Motor neuron (in vitro differentiated cells): ENCODE measurements around the gene KSR2. TPM values are rescaled to one million over a fixed set of nuclear protein-coding genes. Genes with fewer than 3 reads are reported as not detected.

Experiments
- ATAC-seq, 8 experiments: fragments of 200-7000 bp; cut with Tn5 transposase; replicated peaks in 6 of 8; 2 replicates each; pipeline ENCODE4 v1.8.0; 2021; ENCODE audit warnings: mild to moderate bottlenecking in 8 of 8, moderate library complexity in 8 of 8
- H3K27ac ChIP-seq, 2 donors: fragments of 250-450 bp; sonication (Bioruptor Pico); 2 replicates each; pipeline ENCODE4 v1.9.0; 2021; ENCODE audit warnings: antibody characterized with exemption in 2 of 2, mild to moderate bottlenecking in 2 of 2, moderate library complexity in 1 of 2
- H3K4me1 ChIP-seq, 2 donors: fragments of 250-450 bp; sonication (Bioruptor Pico); replicated peaks in 1 of 2; 2 replicates each; pipeline ENCODE4 v1.6.1; 2021; ENCODE audit warnings: antibody characterized with exemption in 2 of 2, mild to moderate bottlenecking in 2 of 2, moderate library complexity in 1 of 2
- H3K4me3 ChIP-seq, 5 donors: fragments of 250-450 bp; sonication (Bioruptor Pico); 2 replicates each; pipeline ENCODE4 v1.9.0; 2021; ENCODE audit warnings: antibody characterized with exemption in 5 of 5, mild to moderate bottlenecking in 5 of 5, moderate library complexity in 4 of 5
- WGBS, 10 experiments: fragments of 450-650 bp; shearing (Covaris generic); methylation state at CpG; one replicate each; pipeline ENCODE4 v1.0.0; 2022; 5-methylcytosine and 5-hydroxymethylcytosine counted together
- in situ Hi-C, 9 experiments: fragments of 400-800 bp; cut with MboI; loops; one replicate each; pipeline ENCODE4 v1.15.0; 2021; ENCODE audit warnings: low sequenced_read_pairs in 9 of 9, low pct_unique_long_range_greater_than_20kb in 2 of 9; ENCODE audit not compliant: unreplicated experiment in 9 of 9
- total RNA-seq, 8 experiments: library from RNA; unstranded; fragments of 300-600 nt; gene quantifications; 2 replicates each; pipeline versions ENCODE4 v1.2.3 to v1.2.4, GENCODE V29; 2022

KSR2 gene
- total RNA-seq, 8 experiments from 2014 or later: 0.09 to 2.3 (median 1.0) TPM

GRCh38 chr12:117842220-117842619 lies 126.6 kb downstream of the KSR2 start:
- H3K27ac ChIP-seq: no peak overlapping the region
- 40 to 100% (median 67%) methylated on average over 1 to 2 of the region's 2 CpGs; no CpG with 5 or more reads in 6 of the 10 experiments for WGBS, 10 experiments
- no peak for ATAC-seq
- no peak overlapping the region for H3K4me3 ChIP-seq
- H3K4me1 ChIP-seq: no peaks in the 10 kb centered on the region
- in situ Hi-C loops: loop anchor here in 7 of 9 experiments (25.0 kb wide), 4 partner anchors 480 to 630 kb away; partner anchors contain the start of gene NOS1 (in 3 of the 7)

- no peak for ATAC-seq
- Histone ChIP-seq H3K4me3 (no peak overlapping the region), H3K4me1 (no peaks in the 10 kb centered on the region), H3K27ac (no peak overlapping the region)
- WGBS, 10 experiments: 0 to 100% (median 42%) methylated on average over 1 to 2 of the region's 3 CpGs; no CpG with 5 or more reads in 3 of the 10 experiments
- in situ Hi-C loops: loop anchor here in 8 of 9 experiments (10.0 to 25.0 kb wide), 5 partner anchors 473 to 625 kb away; partner anchors contain the start of gene NOS1 (in 6 of the 8)
These were observed 131.1 kb downstream of the KSR2 start for GRCh38 chr12:117837737-117838050.

GRCh38 chr12:117836999-117837736 lies 131.6 kb downstream of the KSR2 start:
- WGBS, 10 experiments: 0 to 19% (median 9%) methylated on average over 1 to 18 of the region's 22 CpGs
- Histone ChIP-seq H3K4me1 (no peaks in the 10 kb centered on the region), H3K4me3 (no peak overlapping the region), H3K27ac (no peak overlapping the region)
- peak; percentile 72 to 90 (median 78) for ATAC-seq
- in situ Hi-C loops: loop anchor here in 8 of 9 experiments (10.0 to 25.0 kb wide), 5 partner anchors 472 to 625 kb away; partner anchors contain the start of gene NOS1 (in 6 of the 8)

GRCh38 chr12:117836476-117836875 lies 132.3 kb downstream of the KSR2 start:
- H3K4me3 ChIP-seq: no peak overlapping the region
- 33 to 100% (median 83%) methylated on average over 2 to 5 of the region's 9 CpGs; no CpG with 5 or more reads in 4 of the 10 experiments for WGBS, 10 experiments
- H3K27ac ChIP-seq: no peak overlapping the region
- no peaks in the 10 kb centered on the region for H3K4me1 ChIP-seq
- no peak for ATAC-seq
- in situ Hi-C loops: loop anchor here in 8 of 9 experiments (10.0 to 25.0 kb wide), 5 partner anchors 472 to 624 kb away; partner anchors contain the start of gene NOS1 (in 6 of the 8)

- ATAC-seq: no peak
- H3K4me3 ChIP-seq: no peak overlapping the region
- WGBS, 10 experiments: 70 to 100% (median 92%) methylated on average over 1 to 3 of the region's 7 CpGs; no CpG with 5 or more reads in 3 of the 10 experiments
- no peaks in the 10 kb centered on the region for H3K4me1 ChIP-seq
- no peak overlapping the region for H3K27ac ChIP-seq
- in situ Hi-C loops: loop anchor here in 8 of 9 experiments (10.0 to 25.0 kb wide), 5 partner anchors 470 to 623 kb away; partner anchors contain the start of gene NOS1 (in 6 of the 8)
These were observed 133.6 kb downstream of the KSR2 start for GRCh38 chr12:117835156-117835555.

GRCh38 chr12:117832459-117833457 lies 136.0 kb downstream of the KSR2 start:
- Histone ChIP-seq H3K4me1 (no peaks in the 10 kb centered on the region), H3K27ac (no peak overlapping the region), H3K4me3 (no peak overlapping the region)
- 0 to 96% (median 40%) methylated on average over 1 to 8 of the region's 13 CpGs; no CpG with 5 or more reads in 3 of the 10 experiments for WGBS, 10 experiments
- no peak for ATAC-seq
- in situ Hi-C loops: loop anchor here in 8 of 9 experiments (10.0 to 25.0 kb wide), 5 partner anchors 468 to 620 kb away; partner anchors contain the start of gene NOS1 (in 6 of the 8)

GRCh38 chr12:117830471-117830870 lies 138.3 kb downstream of the KSR2 start:
- no peak for ATAC-seq
- 11 to 82% (median 58%) methylated on average over 2 to 5 of the region's 5 CpGs for WGBS, 10 experiments
- in situ Hi-C loops: loop anchor here in 8 of 9 experiments (10.0 to 25.0 kb wide), 5 partner anchors 466 to 618 kb away; partner anchors contain the start of gene NOS1 (in 6 of the 8)
- H3K4me1 ChIP-seq: no peaks in the 10 kb centered on the region
- no peak overlapping the region for H3K27ac ChIP-seq
- H3K4me3 ChIP-seq: no peak overlapping the region

- H3K27ac ChIP-seq: no peak overlapping the region
- 67 to 100% (median 87%) methylated on average over 1 to 2 of the region's 2 CpGs; no CpG with 5 or more reads in 2 of the 10 experiments for WGBS, 10 experiments
- in situ Hi-C loops: loop anchor here in 7 of 9 experiments (25.0 kb wide), 4 partner anchors 467 to 617 kb away; partner anchors contain the start of gene NOS1 (in 3 of the 7)
- ATAC-seq: no peak
- no peak overlapping the region for H3K4me3 ChIP-seq
- no peaks in the 10 kb centered on the region for H3K4me1 ChIP-seq
These were observed 139.7 kb downstream of the KSR2 start for GRCh38 chr12:117829108-117829507.

- in situ Hi-C loops: loop anchor here in 7 of 9 experiments (25.0 kb wide), 4 partner anchors 465 to 615 kb away; partner anchors contain the start of gene NOS1 (in 3 of the 7)
- ATAC-seq: no peak
- WGBS, 10 experiments: 50 to 100% (median 71%) methylated on average over 1 to 2 of the region's 2 CpGs; no CpG with 5 or more reads in 6 of the 10 experiments
- Histone ChIP-seq H3K27ac (no peak overlapping the region), H3K4me3 (no peak overlapping the region), H3K4me1 (no peaks in the 10 kb centered on the region)
These were observed 141.1 kb downstream of the KSR2 start for GRCh38 chr12:117827660-117828059.

- H3K27ac ChIP-seq: no peak overlapping the region
- H3K4me3 ChIP-seq: no peak overlapping the region
- in situ Hi-C loops: loop anchor here in 7 of 9 experiments (25.0 kb wide), 4 partner anchors 464 to 614 kb away; partner anchors contain the start of gene NOS1 (in 3 of the 7)
- 100% methylated on average over 1 of the region's 3 CpGs; no CpG with 5 or more reads in 9 of the 10 experiments for WGBS, 10 experiments
- H3K4me1 ChIP-seq: no peaks in the 10 kb centered on the region
- ATAC-seq: no peak
These were observed 143.0 kb downstream of the KSR2 start for GRCh38 chr12:117825827-117826226.

GRCh38 chr12:117821480-117822175 lies 147.2 kb downstream of the KSR2 start:
- in situ Hi-C loops: no loop called here
- Histone ChIP-seq H3K4me1 (no peaks in the 10 kb centered on the region), H3K27ac (no peak overlapping the region), H3K4me3 (no peak overlapping the region)
- 27 to 100% (median 86%) methylated on average over 1 to 6 of the region's 6 CpGs for WGBS, 10 experiments
- no peak for ATAC-seq
